Activated B cell treated with CpG ODN at 0.5 μM for 24 hours (primary cell): ENCODE results near the gene GBP1. TPM values are rescaled to one million over a fixed set of nuclear protein-coding genes. Genes with fewer than 3 reads are reported as not detected.

ENCODE experiments used
- ATAC-seq: fragments of 200-7000 bp; cut with Tn5 transposase; one replicate; pipeline ENCODE4 v1.10.0; 2021; ENCODE audit warnings: low read depth, mild to moderate bottlenecking, moderate library complexity
- CTCF ChIA-PET: fragments of 350-600 bp; sonication (Branson Sonifier 250); formaldehyde crosslinking; loops from one replicate; lab custom pipeline; 2021; ENCODE audit warnings: antibody characterized with exemption; lab: Charles Lee
- POLR2A ChIA-PET: fragments of 350-600 bp; sonication (Branson Sonifier 250); formaldehyde crosslinking; loops from one replicate; lab custom pipeline; 2021; ENCODE audit warnings: antibody characterized with exemption; lab: Charles Lee
- DNase-seq: peaks from one replicate; pipeline ENCODE4 v3.0.0; 2022
- H3K27ac Mint-ChIP-seq: one replicate; pipeline ENCODE4 v1.8.0; 2020; ENCODE audit warnings: mixed read lengths
- H3K27me3 Mint-ChIP-seq: one replicate; pipeline ENCODE4 v1.8.0; 2021; ENCODE audit warnings: mixed read lengths
- H3K36me3 Mint-ChIP-seq: one replicate; pipeline ENCODE4 v1.8.0; 2021; ENCODE audit warnings: low read depth, mixed read lengths
- H3K4me1 Mint-ChIP-seq: one replicate; pipeline ENCODE4 v1.8.0; 2021; ENCODE audit warnings: mixed read lengths
- H3K4me3 Mint-ChIP-seq: one replicate; pipeline ENCODE4 v1.8.0; 2020; ENCODE audit warnings: mild to moderate bottlenecking, mixed read lengths
- H3K9me3 Mint-ChIP-seq: one replicate; pipeline ENCODE4 v1.8.0; 2020; ENCODE audit warnings: mixed read lengths
- CTCF ChIP-seq: fragments of 200-600 bp; IDR thresholded peaks from one replicate; pipeline ENCODE4 v1.8.0; 2022; ENCODE audit warnings: antibody characterized with exemption, mild to moderate bottlenecking
- intact Hi-C: fragments of 100-400 bp; cut with micrococcal nuclease; formaldehyde crosslinking; loops from one replicate; pipeline ENCODE4 v1.15.1; 2024
- total RNA-seq: library from RNA; stranded (reverse); gene quantifications from 2 replicates; pipeline ENCODE4 v1.2.3, GENCODE V29; 2022

Gene GBP1
- total RNA-seq, 1 donor from 2014 or later, result 24.0 TPM

DNA sequence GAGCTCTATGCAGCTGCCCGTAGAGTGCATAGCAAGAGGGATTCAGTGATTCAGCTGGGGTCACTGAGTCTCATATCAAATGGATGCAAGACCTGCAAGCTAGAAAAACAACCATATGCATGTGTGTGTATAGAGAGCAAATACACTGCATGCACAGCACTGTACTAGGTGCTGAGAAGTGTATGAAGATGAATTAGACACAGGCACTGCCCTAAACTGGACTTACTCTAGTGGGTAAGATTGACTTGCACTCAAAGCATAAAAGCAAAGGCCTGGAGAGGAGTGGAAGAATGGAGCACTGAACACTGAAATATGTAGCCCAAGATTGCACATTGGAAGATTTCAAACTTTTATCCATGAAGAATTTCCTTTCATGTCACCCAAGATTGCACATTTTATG lies 5.5 kb upstream of the GBP1 start:
- no peak for ATAC-seq
- ChIA-PET POLR2A (interaction anchor here (1.3 to 1.7 kb wide), 2 partner anchors 22 to 49 kb away, joined by 4 read pairs; no protein-coding TSS in a partner anchor), CTCF (interaction anchor here (1.9 kb wide), 1 partner anchor 15 kb away, joined by 11 read pairs; no protein-coding TSS in a partner anchor)
- Mint-ChIP-seq H3K9me3 (peaks cover 7% of the 10 kb centered on the region), H3K36me3 (no peaks in the 10 kb centered on the region), H3K27me3 (no peaks in the 10 kb centered on the region), H3K27ac (no peak overlapping the region), H3K4me1 (peaks cover 13% of the 10 kb centered on the region), H3K4me3 (peak overlapping the region; percentile 80)
- intact Hi-C loops, result no loop called here
- no peak for DNase-seq
- TF ChIP-seq CTCF, result no peak

- ATAC-seq (no peak), DNase-seq (no peak)
- H3K4me1 Mint-ChIP-seq, result peaks cover 17% of the 10 kb centered on the region
- peak overlapping the region; percentile 28 for H3K27ac Mint-ChIP-seq
- POLR2A ChIA-PET, result interaction anchor here (1.3 to 1.7 kb wide), 3 partner anchors 23 to 127 kb away, joined by 3 to 4 read pairs (median 4); no protein-coding TSS in a partner anchor
- intact Hi-C loops, result no loop called here
- peaks cover 2% of the 10 kb centered on the region for H3K36me3 Mint-ChIP-seq
- peaks cover 7% of the 10 kb centered on the region for H3K9me3 Mint-ChIP-seq
- no peak for TF ChIP-seq CTCF
- H3K27me3 Mint-ChIP-seq, result no peaks in the 10 kb centered on the region
- H3K4me3 Mint-ChIP-seq, result peak overlapping the region; percentile 80
- CTCF ChIA-PET, result interaction anchor here (0.9 to 1.9 kb wide), 2 partner anchors 12 to 16 kb away, joined by 3 to 11 read pairs; no protein-coding TSS in a partner anchor
Measured at GRCh38 chr1:89069951-89070350, 4.9 kb upstream of the GBP1 start.

- intact Hi-C loops, result no loop called here
- CTCF ChIA-PET, result no interaction called here
Measured at GRCh38 chr1:89068291-89068690, 3.3 kb upstream of the GBP1 start.

GRCh38 chr1:89064632-89065031 lies 376 bp downstream of the GBP1 start:
- no peaks in the 10 kb centered on the region for H3K27me3 Mint-ChIP-seq
- no peak for DNase-seq
- H3K9me3 Mint-ChIP-seq, result no peaks in the 10 kb centered on the region
- peaks cover 41% of the 10 kb centered on the region for H3K4me1 Mint-ChIP-seq
- ChIA-PET POLR2A (interaction anchor here (0.8 to 2.5 kb wide), 6 partner anchors 16 to 381 kb away, joined by 3 to 14 read pairs (median 6); partner anchors contain the start of genes GBP3, GBP4 and PKN2), CTCF (interaction anchor here (0.9 to 1.7 kb wide), 3 partner anchors 21 to 134 kb away, joined by 5 to 8 read pairs (median 7); partner anchors contain the start of gene GBP4)
- H3K4me3 Mint-ChIP-seq, result peak overlapping the region; percentile 90
- no peak for TF ChIP-seq CTCF
- peaks cover 23% of the 10 kb centered on the region for H3K36me3 Mint-ChIP-seq
- peak overlapping the region; percentile 86 for H3K27ac Mint-ChIP-seq
- peak; percentile 60 for ATAC-seq
- intact Hi-C loops, result loop anchor here (1.0 to 2.0 kb wide), 3 partner anchors 42 to 294 kb away; partner anchors contain the start of genes GBP3 and GBP5

More at GRCh38 chr1:89068291-89068690, 3.3 kb upstream of the GBP1 start:
- H3K36me3 Mint-ChIP-seq, result peaks cover 2% of the 10 kb centered on the region
- H3K27ac Mint-ChIP-seq, result no peak overlapping the region
- no peak for DNase-seq
- peaks cover 1% of the 10 kb centered on the region for H3K9me3 Mint-ChIP-seq
- peaks cover 33% of the 10 kb centered on the region for H3K4me1 Mint-ChIP-seq
- H3K4me3 Mint-ChIP-seq, result no peak overlapping the region
- H3K27me3 Mint-ChIP-seq, result no peaks in the 10 kb centered on the region
- POLR2A ChIA-PET, result interaction anchor here (0.6 kb wide), 1 partner anchor 47 kb away, joined by 3 read pairs; no protein-coding TSS in a partner anchor
- no peak for TF ChIP-seq CTCF
- no peak for ATAC-seq

DNA sequence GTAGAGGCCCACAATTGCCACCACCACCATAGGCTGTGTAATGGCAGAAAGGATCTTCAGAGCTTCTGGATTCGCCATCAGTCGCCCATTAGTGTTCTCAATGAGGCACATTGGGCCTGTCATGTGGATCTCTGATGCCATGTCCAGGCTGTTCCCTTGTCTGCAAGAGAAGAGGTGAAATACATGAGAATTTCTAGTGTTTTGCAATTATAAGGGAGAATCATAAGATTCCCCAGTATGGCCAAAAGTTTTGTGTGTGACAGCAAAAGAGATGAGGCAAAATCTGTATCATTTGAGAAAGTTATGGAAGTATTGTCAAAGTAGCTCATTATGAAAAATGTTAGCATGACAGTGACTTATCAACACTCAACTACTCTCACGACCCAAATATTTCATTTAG lies 1.9 kb downstream of the GBP1 start:
- Mint-ChIP-seq H3K4me3 (peak overlapping the region; percentile 3), H3K27me3 (no peaks in the 10 kb centered on the region), H3K4me1 (peaks cover 39% of the 10 kb centered on the region), H3K36me3 (peaks cover 34% of the 10 kb centered on the region), H3K27ac (no peak overlapping the region), H3K9me3 (no peaks in the 10 kb centered on the region)
- intact Hi-C loops, result no loop called here
- DNase-seq (no peak), ATAC-seq (no peak)
- ChIA-PET POLR2A (no interaction called here), CTCF (no interaction called here)
- TF ChIP-seq CTCF, result no peak
